HCT116 (cell line): ENCODE measurements around the gene IL1F10.

ENCODE experiments used
- EZH2 ChIP-seq: fragments of 200-600 bp; sonication (generic); IDR thresholded peaks from 2 replicates; pipeline ENCODE4 v1.6.1; 2017; ENCODE audit warnings: antibody characterized with exemption, mixed run types
- SIN3A ChIP-seq: IDR thresholded peaks from 2 replicates; pipeline ENCODE4 v1.6.1; 2012; ENCODE audit warnings: low read depth
- TCF7L2 ChIP-seq: IDR thresholded peaks from 2 replicates; pipeline ENCODE4 v1.7.0; 2011; ENCODE audit warnings: borderline replicate concordance, inconsistent platforms; ENCODE audit not compliant: insufficient read depth, insufficient read length; ENCODE audit errors: extremely low read depth
- TF ChIP-seq, protein P1 (sequence below), 3 experiments: fragments of 200-600 bp in 1 of 3; sonication (generic) in 1 of 3; IDR thresholded peaks in 2 of 3; conservative IDR thresholded peaks in 1 of 3; 2 replicates each; pipeline ENCODE4 v1.5.1; 2012 to 2017; ENCODE audit warnings: low read depth in 2 of 3, low read length in 2 of 3, antibody characterized with exemption in 1 of 3, borderline replicate concordance in 1 of 3, control low read depth in 1 of 3, mild to moderate bottlenecking in 1 of 3, mixed read lengths in 1 of 3, mixed run types in 1 of 3, moderate library complexity in 1 of 3; ENCODE audit not compliant: insufficient read depth in 1 of 3
- TF ChIP-seq, protein P2 (sequence below): IDR thresholded peaks from 2 replicates; pipeline ENCODE4 v1.6.1; 2012
- TF ChIP-seq, protein P3 (sequence below): IDR thresholded peaks from 2 replicates; pipeline ENCODE4 v1.6.1; 2012

DNA sequence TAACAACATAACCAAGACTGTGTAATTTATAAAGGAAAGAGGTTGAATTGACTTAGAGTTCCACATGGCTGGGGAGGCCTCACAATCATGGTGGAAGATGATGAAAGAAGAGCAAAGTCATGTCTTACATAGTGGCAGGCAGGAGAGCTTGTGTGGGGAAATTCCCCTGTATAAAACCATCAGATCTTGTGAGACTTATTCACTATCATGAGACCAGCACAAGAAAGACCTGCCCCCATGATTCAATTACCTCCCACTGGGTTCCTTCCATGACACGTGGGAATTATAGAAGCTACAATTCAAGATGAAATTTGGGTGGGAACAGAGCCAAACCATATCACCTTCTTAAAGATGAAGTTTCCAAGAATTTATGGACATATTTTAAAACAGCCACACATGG is 11.2 kb upstream of the IL1F10 start:
- TF ChIP-seq, protein P1, sequence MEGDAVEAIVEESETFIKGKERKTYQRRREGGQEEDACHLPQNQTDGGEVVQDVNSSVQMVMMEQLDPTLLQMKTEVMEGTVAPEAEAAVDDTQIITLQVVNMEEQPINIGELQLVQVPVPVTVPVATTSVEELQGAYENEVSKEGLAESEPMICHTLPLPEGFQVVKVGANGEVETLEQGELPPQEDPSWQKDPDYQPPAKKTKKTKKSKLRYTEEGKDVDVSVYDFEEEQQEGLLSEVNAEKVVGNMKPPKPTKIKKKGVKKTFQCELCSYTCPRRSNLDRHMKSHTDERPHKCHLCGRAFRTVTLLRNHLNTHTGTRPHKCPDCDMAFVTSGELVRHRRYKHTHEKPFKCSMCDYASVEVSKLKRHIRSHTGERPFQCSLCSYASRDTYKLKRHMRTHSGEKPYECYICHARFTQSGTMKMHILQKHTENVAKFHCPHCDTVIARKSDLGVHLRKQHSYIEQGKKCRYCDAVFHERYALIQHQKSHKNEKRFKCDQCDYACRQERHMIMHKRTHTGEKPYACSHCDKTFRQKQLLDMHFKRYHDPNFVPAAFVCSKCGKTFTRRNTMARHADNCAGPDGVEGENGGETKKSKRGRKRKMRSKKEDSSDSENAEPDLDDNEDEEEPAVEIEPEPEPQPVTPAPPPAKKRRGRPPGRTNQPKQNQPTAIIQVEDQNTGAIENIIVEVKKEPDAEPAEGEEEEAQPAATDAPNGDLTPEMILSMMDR (IDR thresholded peaks at IDR 0.05 in 2 of 3, conservative IDR thresholded peaks at IDR 0.05 in 1 of 3; ENCODE audit: borderline replicate concordance in 1 of 3, insufficient read depth in 1 of 3, low read depth in 2 of 3, low read length in 2 of 3): no peak
- TF ChIP-seq TCF7L2 (no peak), EZH2 (no peak), SIN3A (no peak)
- TF ChIP-seq, protein P2, sequence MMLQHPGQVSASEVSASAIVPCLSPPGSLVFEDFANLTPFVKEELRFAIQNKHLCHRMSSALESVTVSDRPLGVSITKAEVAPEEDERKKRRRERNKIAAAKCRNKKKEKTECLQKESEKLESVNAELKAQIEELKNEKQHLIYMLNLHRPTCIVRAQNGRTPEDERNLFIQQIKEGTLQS: no peak
- TF ChIP-seq, protein P3, sequence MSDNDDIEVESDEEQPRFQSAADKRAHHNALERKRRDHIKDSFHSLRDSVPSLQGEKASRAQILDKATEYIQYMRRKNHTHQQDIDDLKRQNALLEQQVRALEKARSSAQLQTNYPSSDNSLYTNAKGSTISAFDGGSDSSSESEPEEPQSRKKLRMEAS: no peak
